HepG2 (cell line): ENCODE data around the gene DENND4A. TPM values are rescaled to one million over a fixed set of nuclear protein-coding genes. Genes with fewer than 3 reads are reported as not detected.

Experiments
- ATAC-seq: fragments of 200-7000 bp; cut with Tn5 transposase; 3 replicates; pipeline ENCODE4 v1.9.1; 2020; ENCODE audit warnings: mild to moderate bottlenecking, moderate library complexity
- BruUV-seq: library from RNA; stranded (reverse); fragments of 400-500 nt; replicated peaks from 2 replicates; lab custom pipeline; 2021; lab: Mats Ljungman, UMichigan
- CTCF ChIA-PET: fragments of 300-600 bp; formaldehyde crosslinking; extraction: SDS; loops from one replicate; lab custom pipeline; 2021; ENCODE audit warnings: low total read pairs, inconsistent platforms, low intra/inter-chr PET ratio; lab: Yijun Ruan, JAX
- POLR2A ChIA-PET: fragments of 350-600 bp; sonication (Branson Sonifier 250); formaldehyde crosslinking; loops from one replicate; lab custom pipeline; 2020; ENCODE audit warnings: antibody characterized with exemption, inconsistent platforms; lab: Yijun Ruan, JAX
- DNase-seq: peaks from one replicate; pipeline ENCODE4 v3.0.0-alpha.2; 2015; ENCODE audit warnings: low spot score
- FAIRE-seq: peaks from 3 replicates; lab custom pipeline; 2011; peaks lifted over from hg19 to GRCh38; lab: Jason Lieb, UNC
- H2AFZ ChIP-seq: one replicate; pipeline ENCODE4 v1.6.1; 2011; ENCODE audit warnings: low read length, inconsistent platforms
- H3K27ac ChIP-seq: fragments of 300-600 bp; 3 replicates; pipeline ENCODE4 v1.8.0; 2011; ENCODE audit warnings: mixed run types, mild to moderate bottlenecking, mixed read lengths, low read length, inconsistent platforms; ENCODE audit not compliant: insufficient read depth; ENCODE audit errors: extremely low read length
- H3K27me3 ChIP-seq, 2 experiments: fragments of 200-600 bp in 1 of 2; 2 replicates in 1 of 2; 3 replicates in 1 of 2; pipeline versions ENCODE4 v1.6.0 to v1.8.0; 2011; ENCODE audit warnings: low read length in 2 of 2, mild to moderate bottlenecking in 2 of 2, moderate library complexity in 2 of 2, inconsistent platforms in 1 of 2; ENCODE audit not compliant: insufficient read depth in 2 of 2, control insufficient read depth in 1 of 2
- H3K36me3 ChIP-seq, 2 experiments: fragments of 200-600 bp in 1 of 2; replicated peaks in 1 of 2; 2 replicates in 1 of 2; 3 replicates in 1 of 2; pipeline versions ENCODE4 v1.5.1 to v1.8.0; 2011; ENCODE audit warnings: low read length in 2 of 2, inconsistent platforms in 1 of 2; ENCODE audit not compliant: insufficient read depth in 2 of 2, control insufficient read depth in 1 of 2
- H3K4me1 ChIP-seq: 2 replicates; pipeline ENCODE4 v1.5.1; 2012; ENCODE audit warnings: low read length, inconsistent platforms; ENCODE audit not compliant: insufficient read depth
- H3K4me2 ChIP-seq: 2 replicates; pipeline ENCODE4 v1.6.0; 2011; ENCODE audit warnings: low read depth, low read length, inconsistent platforms
- H3K4me3 ChIP-seq, 3 experiments: fragments of 200-600 bp in 1 of 3; sonication (generic), shearing (Covaris generic) in 1 of 3; replicated peaks in 1 of 3; 2 replicates each; pipeline ENCODE4 v1.5.1; 2011 to 2016; ENCODE audit warnings: low read length in 3 of 3, inconsistent platforms in 2 of 3, low read depth in 2 of 3, mild to moderate bottlenecking in 2 of 3, control low read depth in 1 of 3, mixed read lengths in 1 of 3; ENCODE audit not compliant: insufficient read depth in 1 of 3
- H3K79me2 ChIP-seq: one replicate; pipeline ENCODE4 v1.6.1; 2011; ENCODE audit warnings: low read length, inconsistent platforms; ENCODE audit not compliant: insufficient read depth
- H3K9ac ChIP-seq: 2 replicates; pipeline ENCODE4 v1.6.0; 2011; ENCODE audit warnings: mild to moderate bottlenecking, low read depth, low read length, inconsistent platforms; ENCODE audit not compliant: insufficient read depth
- H3K9me3 ChIP-seq: 2 replicates; pipeline ENCODE4 v1.5.1; 2012; ENCODE audit warnings: mild to moderate bottlenecking, low read length
- H4K20me1 ChIP-seq: 2 replicates; pipeline ENCODE4 v1.6.0; 2011; ENCODE audit warnings: inconsistent platforms, mild to moderate bottlenecking, low read length, moderate library complexity; ENCODE audit not compliant: insufficient read depth
- ASH2L ChIP-seq: fragments of 300-600, 200-600 bp; sonication (generic); IDR thresholded peaks from 2 replicates; pipeline ENCODE4 v1.7.0; 2017; ENCODE audit warnings: low read depth, mild to moderate bottlenecking, moderate library complexity, mixed read lengths, low read length; ENCODE audit not compliant: insufficient read length
- BCLAF1 ChIP-seq: fragments of 450-650 bp; IDR thresholded peaks from 2 replicates; pipeline ENCODE4 v1.6.1; 2017; ENCODE audit warnings: mild to moderate bottlenecking
- CHD4 ChIP-seq: fragments of 200-600 bp; sonication (generic); IDR thresholded peaks from 2 replicates; pipeline ENCODE4 v1.7.0; 2017; ENCODE audit warnings: mild to moderate bottlenecking, low read length, borderline replicate concordance
- DNMT3B ChIP-seq: conservative IDR thresholded peaks from 2 replicates; pipeline ENCODE4 v1.6.1; 2016; ENCODE audit warnings: missing biosample characterization, control low read depth
- FOXC1 ChIP-seq: sonication (generic); formaldehyde crosslinking; IDR thresholded peaks from 2 replicates; pipeline ENCODE4 v1.8.0; 2022; ENCODE audit warnings: mild to moderate bottlenecking, missing genetic modification reagents, borderline replicate concordance
- HMG20B ChIP-seq: conservative IDR thresholded peaks from 2 replicates; pipeline ENCODE4 v1.6.1; 2016; ENCODE audit warnings: missing genetic modification reagents, missing compliant biosample characterization
- HNF4G ChIP-seq, 2 experiments: sonication (generic) in 1 of 2; formaldehyde crosslinking in 1 of 2; IDR thresholded peaks; 2 replicates each; pipeline versions ENCODE4 v1.4.0 to v1.6.1; 2011 to 2020; ENCODE audit warnings: borderline replicate concordance in 2 of 2, low read depth in 2 of 2, mild to moderate bottlenecking in 2 of 2, low read length in 1 of 2, missing genetic modification reagents in 1 of 2, moderate library complexity in 1 of 2
- KAT2B ChIP-seq: fragments of 150-350 bp; IDR thresholded peaks from 2 replicates; pipeline ENCODE4 v1.6.1; 2014; ENCODE audit warnings: low read depth, low read length, borderline replicate concordance
- RFX1 ChIP-seq: fragments of 450-650 bp; IDR thresholded peaks from 2 replicates; pipeline ENCODE4 v1.6.1; 2017
- SRSF4 ChIP-seq: fragments of 200-400 bp; formaldehyde crosslinking; IDR thresholded peaks from one replicate; pipeline ENCODE4 v1.6.1; 2018; ENCODE audit warnings: mild to moderate bottlenecking, low read depth, low read length, moderate library complexity; ENCODE audit not compliant: poor library complexity, severe bottlenecking
- ZBTB2 ChIP-seq: sonication (generic); formaldehyde crosslinking; IDR thresholded peaks from 2 replicates; pipeline ENCODE4 v1.8.0; 2022; ENCODE audit warnings: low read depth, missing genetic modification reagents
- ZMYM3 ChIP-seq: sonication (generic); formaldehyde crosslinking; IDR thresholded peaks from 2 replicates; pipeline ENCODE4 v1.5.1; 2020; ENCODE audit warnings: mild to moderate bottlenecking, missing genetic modification reagents
- ZSCAN5A ChIP-seq: sonication (generic); formaldehyde crosslinking; IDR thresholded peaks from 2 replicates; pipeline ENCODE4 v1.8.0; 2022; ENCODE audit warnings: mild to moderate bottlenecking, missing genetic modification reagents, borderline replicate concordance
- ZZZ3 ChIP-seq: sonication (generic); formaldehyde crosslinking; IDR thresholded peaks from 2 replicates; pipeline ENCODE4 v1.4.0; 2020; ENCODE audit warnings: missing genetic modification reagents, mild to moderate bottlenecking, borderline replicate concordance
- WGBS: methylation state at CpG from one replicate; pipeline ENCODE4 v1.1.6; 2017; ENCODE audit warnings: low lambda C conversion rate; 5-methylcytosine and 5-hydroxymethylcytosine counted together
- in situ Hi-C: cut with HindIII; loops from 2 replicates; pipeline ENCODE4 v1.10.0; 2017; ENCODE audit warnings: low pct_unique_long_range_greater_than_20kb; ENCODE audit not compliant: extremely low pct_ligation_motif_present
- intact Hi-C: fragments of 100-400 bp; cut with micrococcal nuclease; formaldehyde crosslinking; loops from one replicate; pipeline ENCODE4 v1.10.0; 2022; ENCODE audit not compliant: unreplicated experiment
- polyA plus RNA-seq, 8 experiments: library from polyadenylated mRNA; depleted of rRNA in 3 of 8; stranded (reverse) in 7 of 8; unstranded in 1 of 8; fragments of >200 nt; fragmentation: Illumina TruSeq in 4 of 8; extraction: Trizol in 4 of 8; gene quantifications; 2 replicates each; pipeline versions ENCODE4 v1.2.1 to v1.2.3, GENCODE V29; 2011 to 2016; ENCODE audit warnings: low read depth in 4 of 8, missing spikeins in 1 of 8, mixed read lengths in 1 of 8; ENCODE audit not compliant: insufficient read depth in 1 of 8
- total RNA-seq, 5 experiments: library from RNA; depleted of rRNA; stranded (reverse); fragments of >200 nt; fragmentation: Illumina TruSeq; extraction: Trizol; gene quantifications; 2 replicates each; pipeline ENCODE4 v1.2.3, GENCODE V29; 2016; ENCODE audit warnings: low read depth in 1 of 5

DENND4A gene
- total and polyA plus RNA-seq, 2 of the 13 experiments (the other 11 are each of a cell fraction or from before 2014, with no cell fraction given), result 13.2 to 18.6 TPM

- 0 out of 2 replicates have a peak, but pooled peaks have one; percentile 53 for TF ChIP-seq DNMT3B (CRISPR knock-in tag)
- 0 out of 2 replicates have a peak, but pooled peaks have one; percentile 15 for TF ChIP-seq CHD4
- no peak for TF ChIP-seq ZMYM3
- no peak for TF ChIP-seq HNF4G (IDR thresholded peaks at IDR 0.05; ENCODE audit: borderline replicate concordance, low read depth, low read length)
- TF ChIP-seq HNF4G (CRISPR knock-in tag; IDR thresholded peaks at IDR 0.05; ENCODE audit: borderline replicate concordance, low read depth), result no peak
- TF ChIP-seq ZBTB2 (CRISPR knock-in tag), result no peak
- no peak for TF ChIP-seq HMG20B (CRISPR knock-in tag)
- peak; percentile 42; the same call in 1 of the 2 replicates for TF ChIP-seq RFX1
- no peak for TF ChIP-seq FOXC1 (CRISPR knock-in tag)
- no peak for TF ChIP-seq ZZZ3 (CRISPR knock-in tag)
Measured at GRCh38 chr15:65612949-65613744, 178.9 kb downstream of the DENND4A start (continued).

GRCh38 chr15:65612616-65612946 is 179.5 kb downstream of the DENND4A start:
- no peaks in the 10 kb centered on the region for H3K36me3 ChIP-seq
- CTCF ChIA-PET, result no interaction called here
- peak; percentile 8 for ATAC-seq
- H3K4me2 ChIP-seq, result peak overlapping the region; percentile 100
- WGBS, result 5% methylated on average over 2 of the region's 2 CpGs
- peaks cover 35% of the 10 kb centered on the region for H3K79me2 ChIP-seq
- H3K27ac ChIP-seq, result peak overlapping the region; percentile 99
- H4K20me1 ChIP-seq, result no peaks in the 10 kb centered on the region
- no peak for DNase-seq
- no TSS peak for BruUV-seq
- no peak overlapping the region for H2AFZ ChIP-seq
- H3K4me1 ChIP-seq, result peaks cover 43% of the 10 kb centered on the region
- intact Hi-C loops (no loop called here), in situ Hi-C loops (no loop called here)
- H3K27me3 ChIP-seq, result no peaks in the 10 kb centered on the region; a peak in 1 of 5 replicates
- peak overlapping the region; percentile 96 for H3K9ac ChIP-seq
- H3K4me3 ChIP-seq, result peak overlapping the region; percentile 85 to 89 (median 87)
- POLR2A ChIA-PET, result interaction anchor here (0.6 to 2.6 kb wide), 5 partner anchors 32 to 308 kb away, joined by 3 to 30 read pairs (median 6); partner anchors contain the start of genes HACD3, RAB11A and RNU5B-1
- FAIRE-seq, result no peak
- no peaks in the 10 kb centered on the region for H3K9me3 ChIP-seq
- TF ChIP-seq ASH2L, result peak; percentile 57
- TF ChIP-seq KAT2B, result 0 out of 2 replicates have a peak, but pooled peaks have one; percentile 44
- TF ChIP-seq ZSCAN5A (CRISPR knock-in tag), result no peak
- no peak for TF ChIP-seq BCLAF1
- 0 out of 2 replicates have a peak, but pooled peaks have one; percentile 18 for TF ChIP-seq CHD4
- TF ChIP-seq SRSF4, result no peak
